GM10847 (cell line): ENCODE measurements around the gene NDUFAF2.

Experiments
- POLR2A ChIP-seq: IDR thresholded peaks from 2 replicates; pipeline ENCODE4 v1.6.1; 2011; ENCODE audit not compliant: insufficient read length; ENCODE audit errors: extremely low read depth

NDUFAF2 gene, protein sequence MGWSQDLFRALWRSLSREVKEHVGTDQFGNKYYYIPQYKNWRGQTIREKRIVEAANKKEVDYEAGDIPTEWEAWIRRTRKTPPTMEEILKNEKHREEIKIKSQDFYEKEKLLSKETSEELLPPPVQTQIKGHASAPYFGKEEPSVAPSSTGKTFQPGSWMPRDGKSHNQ

DNA sequence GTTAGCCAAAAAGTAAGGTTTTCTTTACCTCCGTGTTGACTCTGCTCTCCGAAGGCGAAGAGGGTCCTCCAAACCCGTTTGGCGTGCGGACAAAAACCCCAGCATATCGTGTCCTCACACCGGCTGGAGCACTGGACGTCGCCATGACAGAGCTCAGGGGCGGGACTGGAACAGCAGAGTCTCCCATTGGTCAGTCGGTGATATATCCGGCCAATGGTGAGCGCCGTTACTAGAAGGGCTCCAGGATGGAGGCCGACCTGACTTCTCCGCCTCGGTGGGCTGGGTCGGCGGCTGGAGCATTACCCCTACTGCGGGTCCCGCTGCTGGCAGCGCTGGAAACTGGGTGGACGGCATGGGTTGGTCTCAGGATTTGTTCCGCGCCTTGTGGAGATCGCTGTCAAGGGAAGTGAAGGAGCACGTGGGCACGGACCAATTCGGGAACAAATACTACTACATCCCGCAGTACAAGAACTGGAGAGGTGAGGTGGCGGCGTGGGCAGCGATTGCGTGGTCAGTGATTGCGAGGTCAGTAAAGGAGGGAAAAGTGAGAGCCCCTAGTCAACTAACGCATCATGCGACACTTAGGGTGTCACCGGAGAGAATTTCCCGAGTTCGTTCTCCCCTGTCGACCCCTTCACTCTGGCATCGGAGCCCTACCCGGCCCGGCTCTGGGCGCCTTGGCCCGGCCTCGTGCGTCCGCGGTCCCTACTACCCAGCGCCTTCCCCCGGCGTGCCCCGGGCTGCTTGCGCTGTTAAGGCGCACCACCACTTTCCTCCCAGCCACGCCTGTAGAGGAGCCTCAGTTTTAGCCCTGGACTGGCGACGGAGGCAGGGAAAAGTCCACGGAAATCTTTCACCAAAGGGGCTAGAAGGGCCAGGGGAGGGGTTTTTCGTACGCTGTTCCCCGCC lies at the start of gene NDUFAF2, which contains the start of gene ERCC8:
Gene NDUFAF2, plus strand, starts transcription at position 302 of the 909 bp plus-strand sequence. Its CDS starts 51 bp downstream, at position 353.
Gene ERCC8, minus strand, starts transcription at position 167 of the 909 bp plus-strand sequence. Its CDS starts 62 bp downstream, at position 105.
- TF ChIP-seq POLR2A, result peak; percentile 68

DNA sequence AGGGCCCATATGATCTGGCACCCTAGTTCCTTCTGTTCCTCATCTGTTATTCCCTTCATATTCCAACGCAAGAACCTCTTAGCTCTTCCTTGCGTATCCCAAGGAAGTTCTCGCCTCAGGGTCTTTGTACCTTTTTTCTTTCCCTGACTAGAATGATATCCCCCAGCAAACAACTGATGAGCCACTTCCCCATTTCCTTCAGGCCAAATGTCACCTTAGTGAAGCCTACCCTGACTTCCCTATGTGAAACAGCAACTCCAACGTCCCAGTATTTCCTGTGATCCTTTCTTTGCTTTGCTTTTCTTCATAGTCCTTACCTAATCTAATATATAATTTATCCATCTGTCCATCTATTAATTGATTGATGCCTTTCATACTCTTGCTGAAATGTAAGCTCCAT lies 48.0 kb upstream of the NDUFAF2 start:
- no peak for TF ChIP-seq POLR2A

DNA sequence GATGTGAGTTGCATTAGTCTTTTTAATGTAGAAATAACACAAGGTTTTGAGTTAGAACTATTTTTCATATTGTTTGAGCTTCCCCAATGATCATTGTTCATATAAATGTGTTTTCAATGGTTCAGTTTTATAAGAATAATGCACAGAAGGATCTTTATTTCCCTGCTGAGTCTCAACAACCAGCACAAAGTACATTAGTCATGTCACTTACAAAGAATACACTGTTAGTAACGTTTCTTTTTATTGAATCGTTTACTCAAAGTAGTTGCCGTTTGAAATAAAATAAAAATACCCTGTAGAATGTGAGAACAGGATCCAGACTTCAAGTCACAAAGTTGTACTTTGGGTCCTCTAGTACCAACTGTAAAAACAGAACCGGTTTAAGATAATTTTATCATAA lies 41.6 kb upstream of the NDUFAF2 start:
- no peak for TF ChIP-seq POLR2A

DNA sequence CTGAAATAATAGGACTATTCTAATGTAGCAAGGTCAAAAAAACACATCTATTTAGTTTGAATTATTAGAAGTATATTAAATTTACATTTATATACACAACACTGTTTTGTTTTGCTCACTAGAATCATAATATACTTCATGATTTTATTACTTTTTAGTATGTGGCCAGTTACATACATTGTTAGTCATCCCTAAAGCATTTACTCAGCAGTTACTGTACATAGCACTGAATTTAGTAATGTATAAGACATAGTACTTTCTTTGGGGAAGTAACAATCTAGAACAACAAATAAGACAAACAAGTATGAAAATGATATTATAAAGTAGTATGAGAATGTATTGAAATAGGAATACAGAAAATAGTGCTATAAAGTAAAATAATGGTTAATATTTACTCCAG lies 28.4 kb upstream of the NDUFAF2 start:
- no peak for TF ChIP-seq POLR2A

DNA sequence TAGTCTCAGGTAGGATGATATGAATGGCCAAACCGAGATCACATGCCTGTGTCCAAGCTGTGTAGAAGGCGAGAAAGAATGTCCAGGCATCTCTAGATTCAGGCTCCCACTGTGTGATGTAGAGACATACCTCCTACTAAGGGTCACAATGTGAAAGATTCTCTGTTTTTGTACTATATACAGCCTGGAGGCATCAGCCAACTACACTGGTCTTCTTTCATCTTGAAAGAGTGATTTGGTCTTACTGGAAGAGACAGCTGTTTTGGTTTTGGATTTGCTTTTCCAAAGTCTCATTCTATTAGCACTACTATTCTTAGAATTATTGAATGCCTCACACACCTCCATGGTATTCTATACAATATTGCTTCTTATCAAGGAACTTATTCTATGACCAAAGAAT lies 26.5 kb upstream of the NDUFAF2 start:
- no peak for TF ChIP-seq POLR2A

DNA sequence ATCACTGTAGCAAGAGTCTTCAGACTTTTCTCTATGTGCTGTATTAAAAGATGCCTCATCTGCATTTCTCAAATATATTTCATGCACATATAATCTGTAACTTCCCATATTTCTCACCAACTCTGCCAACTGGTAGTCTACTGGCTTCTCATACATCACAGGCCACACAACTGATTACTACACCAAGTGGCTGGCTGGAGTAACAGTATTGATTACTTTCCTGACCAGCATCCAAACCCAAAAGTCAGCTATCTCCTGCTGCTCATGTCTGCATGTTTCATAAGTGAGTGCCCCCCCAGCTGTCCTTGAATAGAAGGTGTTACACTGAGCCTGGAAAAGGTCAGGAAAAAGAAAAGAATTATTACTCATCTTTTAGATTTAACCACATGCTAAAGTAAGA lies 17.6 kb upstream of the NDUFAF2 start:
- no peak for TF ChIP-seq POLR2A

DNA sequence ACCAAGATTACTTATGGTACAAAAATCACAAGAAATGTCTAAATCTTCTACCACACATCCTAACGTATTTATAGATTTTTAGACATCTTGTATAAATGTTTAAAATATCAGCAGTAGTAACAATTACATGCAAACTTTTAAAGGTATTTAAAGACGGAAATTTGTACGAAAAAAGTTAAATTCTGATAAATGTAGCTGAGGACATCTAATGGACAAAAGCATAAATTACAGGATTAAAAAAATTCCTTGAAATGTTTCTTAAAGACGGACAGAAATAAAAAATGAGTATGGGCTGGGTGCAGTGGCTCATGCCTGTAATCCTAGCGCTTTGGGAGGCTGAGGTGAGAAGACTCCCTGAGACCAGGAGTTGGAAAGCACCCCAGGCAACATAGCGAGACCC lies 16.0 kb upstream of the NDUFAF2 start:
- TF ChIP-seq POLR2A, result no peak

DNA sequence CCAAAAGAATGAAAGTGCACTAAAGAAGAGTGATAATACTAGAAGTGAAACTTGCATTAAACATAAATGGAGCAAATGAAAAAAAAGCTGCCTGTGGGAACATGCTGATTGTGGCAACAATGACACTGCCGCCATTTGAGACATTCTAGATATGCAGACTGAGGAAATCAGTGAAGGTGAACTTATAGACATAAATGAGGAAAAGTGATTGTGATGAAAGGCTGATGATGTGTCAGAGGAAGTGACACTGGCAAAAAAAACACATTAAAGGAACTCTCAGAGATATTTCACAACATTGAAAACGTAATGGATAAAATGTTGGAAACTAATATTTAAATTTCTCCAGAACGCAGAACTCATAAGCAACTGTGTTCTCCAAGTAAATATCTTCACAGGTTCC lies 1.4 kb upstream of the NDUFAF2 start:
- no peak for TF ChIP-seq POLR2A

DNA sequence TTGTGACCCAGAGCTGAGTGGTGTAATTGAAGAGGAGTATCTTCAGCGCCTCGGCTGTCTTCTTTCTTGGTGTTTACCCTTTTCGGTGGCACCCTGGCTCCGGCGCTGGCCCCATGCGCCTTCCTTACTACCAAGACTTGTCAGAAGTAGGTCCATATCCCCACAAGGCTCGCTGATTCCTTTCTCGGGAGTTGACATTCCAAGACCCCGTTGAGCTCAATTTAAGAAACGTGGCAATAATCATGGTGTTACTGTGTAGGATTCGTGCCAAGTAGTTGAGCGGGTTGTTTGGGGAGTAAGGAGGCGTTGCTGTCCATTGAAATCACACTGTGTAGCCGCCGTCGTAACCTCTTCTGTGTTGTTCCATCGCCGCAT lies 795 bp downstream of the NDUFAF2 start:
- TF ChIP-seq POLR2A, result no peak

DNA sequence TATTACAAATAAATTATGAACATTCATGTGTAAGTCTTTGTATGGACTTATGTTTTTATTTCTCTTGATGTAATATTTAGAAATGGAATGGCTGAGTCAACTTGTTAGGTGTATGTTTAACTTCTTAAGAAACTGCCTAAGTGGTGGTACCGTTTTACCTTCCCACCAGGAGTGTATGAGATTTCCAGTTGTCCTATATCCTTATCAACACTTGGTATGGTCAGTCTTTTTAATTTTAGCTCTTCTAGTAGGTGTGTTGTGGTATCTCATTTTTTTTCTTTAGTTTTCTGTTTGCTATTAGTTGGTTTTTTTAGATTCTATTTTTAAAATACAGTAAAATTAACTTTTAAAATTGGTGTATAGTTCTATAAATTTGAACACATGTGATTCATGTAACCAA lies 3.7 kb downstream of the NDUFAF2 start:
- no peak for TF ChIP-seq POLR2A

DNA sequence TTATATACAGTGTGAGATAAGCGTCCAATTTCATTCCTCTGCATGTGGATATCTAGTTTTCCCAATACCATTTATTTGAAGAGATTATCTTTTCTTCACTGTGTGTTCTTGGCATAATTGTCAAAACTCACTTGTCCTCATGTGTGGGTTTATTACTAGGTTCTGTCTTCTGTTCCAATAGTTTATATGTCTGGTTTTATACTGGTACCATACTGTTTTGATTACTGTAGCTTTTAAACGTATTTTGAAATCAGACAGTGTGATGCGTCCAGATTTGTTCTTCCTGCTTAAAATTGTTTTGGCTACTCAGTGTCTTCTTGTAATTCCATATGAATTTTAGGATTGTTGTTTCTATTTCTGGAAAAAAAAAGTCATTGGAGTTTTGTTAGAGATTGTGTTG lies 10.2 kb downstream of the NDUFAF2 start:
- TF ChIP-seq POLR2A, result no peak

DNA sequence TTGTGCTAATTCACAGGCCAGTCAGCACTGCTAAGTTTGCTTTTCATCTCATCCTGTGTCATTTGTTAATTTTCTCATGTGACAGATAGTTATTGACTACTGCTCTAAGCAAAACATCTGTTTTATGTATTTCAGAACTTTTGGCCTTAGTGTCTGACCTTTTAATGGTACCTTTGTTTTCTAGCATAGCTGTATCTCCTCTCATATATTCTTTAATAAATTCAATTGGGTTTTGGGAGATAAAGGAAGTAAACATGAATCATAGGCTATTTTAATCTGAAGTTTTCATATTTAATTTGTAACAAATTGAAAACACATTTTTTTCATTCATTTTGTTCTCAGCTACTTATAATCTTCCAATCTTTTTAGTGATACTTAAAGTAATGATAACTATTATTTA lies 13.1 kb downstream of the NDUFAF2 start:
- no peak for TF ChIP-seq POLR2A

DNA sequence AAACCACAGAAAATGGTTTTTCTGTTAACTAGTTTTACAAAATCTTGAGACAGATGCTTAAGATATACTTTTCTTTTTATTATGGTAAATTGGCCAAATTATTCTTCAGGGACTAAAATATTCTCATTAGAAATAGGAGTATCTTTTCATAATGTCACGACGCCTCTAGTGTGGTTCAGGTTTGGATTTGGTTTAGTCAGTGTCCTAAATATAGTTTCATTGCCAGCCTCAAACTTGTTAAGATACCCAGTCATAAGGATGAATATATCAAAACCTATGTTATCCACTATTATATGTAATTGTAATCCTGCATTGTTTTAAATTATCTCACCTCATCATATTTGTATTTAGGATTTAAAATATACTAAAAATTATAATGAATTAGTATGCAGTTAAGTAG lies 13.7 kb downstream of the NDUFAF2 start:
- TF ChIP-seq POLR2A, result no peak

DNA sequence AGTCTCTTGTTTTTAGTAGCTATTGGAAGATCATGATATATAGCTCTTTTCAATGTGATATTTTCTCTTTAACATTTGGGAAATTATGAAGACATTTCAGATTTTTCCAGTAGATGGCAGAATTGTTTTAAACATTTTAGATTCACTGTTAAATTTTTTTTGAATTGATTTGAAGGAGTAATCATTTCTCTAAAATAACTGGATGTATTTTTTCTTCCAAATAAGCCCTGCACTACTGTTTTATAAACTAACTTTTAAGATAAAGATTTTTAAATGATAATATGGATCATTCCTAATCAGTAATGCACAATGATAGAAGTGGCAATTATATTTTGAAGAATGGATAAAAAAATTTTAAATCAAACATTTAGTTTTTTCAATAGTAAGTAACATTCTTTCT lies 14.2 kb downstream of the NDUFAF2 start:
- no peak for TF ChIP-seq POLR2A

DNA sequence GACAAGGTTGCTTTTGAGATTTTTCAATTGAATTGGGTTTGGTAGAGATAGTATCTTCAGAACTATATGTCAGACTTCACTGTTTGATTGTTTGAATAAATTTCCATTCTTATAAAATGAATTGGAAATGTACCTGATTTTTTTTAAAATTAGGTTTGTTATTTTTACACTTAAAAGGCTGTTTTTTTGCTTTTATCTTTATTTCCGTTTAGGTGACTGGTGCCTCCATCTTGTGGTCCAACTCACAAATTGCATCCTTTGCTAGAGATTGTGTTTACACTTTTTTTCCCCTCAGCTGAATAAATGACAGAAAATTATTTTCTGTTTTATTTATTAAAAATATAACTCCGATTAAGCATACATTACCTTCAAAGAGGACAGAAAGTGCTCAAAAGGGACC lies 15.6 kb downstream of the NDUFAF2 start:
- TF ChIP-seq POLR2A, result no peak

DNA sequence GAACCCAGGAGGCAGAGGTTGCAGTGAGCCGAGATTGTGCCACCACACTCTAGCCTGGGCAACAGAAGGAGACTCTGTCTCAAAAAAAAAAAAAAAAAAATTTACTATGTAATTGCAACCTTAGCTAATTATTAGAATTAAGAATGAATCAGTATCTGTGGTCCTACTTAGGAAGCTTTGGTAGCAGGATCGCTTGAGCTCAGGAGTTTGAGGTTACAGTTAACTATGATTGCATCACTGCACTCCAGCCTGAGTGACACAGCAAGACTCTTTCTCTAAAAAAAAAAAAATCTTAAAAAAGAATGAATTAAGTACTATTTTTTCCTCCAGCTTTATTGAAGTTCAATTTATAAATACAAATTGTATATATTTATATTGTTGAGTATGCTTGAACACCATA lies 16.7 kb downstream of the NDUFAF2 start:
- no peak for TF ChIP-seq POLR2A
